Stimulated activated CD8-positive, alpha-beta memory T cell treated with anti-CD3 and anti-CD28 coated beads, Interleukin-15, amount 100 ng/mL, for 1 hour (primary cell): ENCODE data around the gene ALAS1.

Source experiments
- DNase-seq: peaks from one replicate; pipeline ENCODE4 v3.0.0-alpha.2; 2020; ENCODE audit warnings: low read depth

ALAS1 gene

GRCh38 chr3:52234516-52235447 is 36.8 kb downstream of the ALAS1 start:
- no peak for DNase-seq

- no peak for DNase-seq
Measured at GRCh38 chr3:52236424-52236886, 38.5 kb downstream of the ALAS1 start.

- no peak for DNase-seq
Measured at GRCh38 chr3:52237006-52237656, 39.2 kb downstream of the ALAS1 start.

- DNase-seq: no peak
Measured at GRCh38 chr3:52237657-52238172, 39.8 kb downstream of the ALAS1 start.

- DNase-seq: no peak
Measured at GRCh38 chr3:52238193-52238760, 40.3 kb downstream of the ALAS1 start.

GRCh38 chr3:52238761-52239701 is 41.1 kb downstream of the ALAS1 start, which contains the start of gene TWF2:
TWF2 (minus strand) TSS chr3:52239158; CDS start chr3:52239016, 142 bp downstream.
- DNase-seq: peak; percentile 59

- DNase-seq: no peak
Measured at GRCh38 chr3:52240059-52240885, 42.3 kb downstream of the ALAS1 start.

GRCh38 chr3:52240886-52241370 is 43.0 kb downstream of the ALAS1 start:
- no peak for DNase-seq

- DNase-seq: no peak
Measured at GRCh38 chr3:52242039-52242438, 44.1 kb downstream of the ALAS1 start.

GRCh38 chr3:52243791-52244628 is 46.0 kb downstream of the ALAS1 start:
- no peak for DNase-seq

- DNase-seq: no peak
Measured at GRCh38 chr3:52245322-52246263, 47.6 kb downstream of the ALAS1 start, which contains the start of gene PPM1M. PPM1M (plus strand) TSS chr3:52245759; CDS start chr3:52245825, 66 bp downstream.

- no peak for DNase-seq
Measured at GRCh38 chr3:52246264-52246620, 48.3 kb downstream of the ALAS1 start.

- no peak for DNase-seq
Measured at GRCh38 chr3:52246728-52247408, 48.9 kb downstream of the ALAS1 start.

GRCh38 chr3:52247409-52248164 is 49.6 kb downstream of the ALAS1 start:
- DNase-seq: no peak

GRCh38 chr3:52248165-52248541 is 50.2 kb downstream of the ALAS1 start:
- no peak for DNase-seq

- no peak for DNase-seq
Measured at GRCh38 chr3:52248816-52249547, 51.0 kb downstream of the ALAS1 start.
